Nephron progenitor cell (in vitro differentiated cells): ENCODE measurements around the gene SMCO1.

Experiments used
- DNase-seq: peaks from one replicate; pipeline ENCODE4 v3.0.0; 2021
- H3K27ac Mint-ChIP-seq: 2 replicates; pipeline ENCODE4 v1.8.0; 2021; ENCODE audit warnings: mild to moderate bottlenecking, moderate library complexity, mixed read lengths
- H3K27me3 Mint-ChIP-seq: 2 replicates; pipeline ENCODE4 v1.8.0; 2021; ENCODE audit warnings: mild to moderate bottlenecking, low read depth, mixed read lengths; ENCODE audit not compliant: poor library complexity
- H3K36me3 Mint-ChIP-seq: 2 replicates; pipeline ENCODE4 v1.8.0; 2021; ENCODE audit warnings: low read depth, mixed read lengths
- H3K4me1 Mint-ChIP-seq: 2 replicates; pipeline ENCODE4 v1.8.0; 2021; ENCODE audit warnings: mixed read lengths
- H3K4me3 Mint-ChIP-seq: 2 replicates; pipeline ENCODE4 v1.8.0; 2021; ENCODE audit warnings: mild to moderate bottlenecking, moderate library complexity, mixed read lengths
- H3K9me3 Mint-ChIP-seq: 2 replicates; pipeline ENCODE4 v1.8.0; 2021; ENCODE audit warnings: mild to moderate bottlenecking, moderate library complexity, mixed read lengths
- TF ChIP-seq, protein P1 (sequence below): fragments of 200-600 bp; sonication (generic); IDR thresholded peaks from 2 replicates; pipeline ENCODE4 v1.5.0; 2021; ENCODE audit warnings: antibody characterized with exemption

Gene SMCO1

DNA sequence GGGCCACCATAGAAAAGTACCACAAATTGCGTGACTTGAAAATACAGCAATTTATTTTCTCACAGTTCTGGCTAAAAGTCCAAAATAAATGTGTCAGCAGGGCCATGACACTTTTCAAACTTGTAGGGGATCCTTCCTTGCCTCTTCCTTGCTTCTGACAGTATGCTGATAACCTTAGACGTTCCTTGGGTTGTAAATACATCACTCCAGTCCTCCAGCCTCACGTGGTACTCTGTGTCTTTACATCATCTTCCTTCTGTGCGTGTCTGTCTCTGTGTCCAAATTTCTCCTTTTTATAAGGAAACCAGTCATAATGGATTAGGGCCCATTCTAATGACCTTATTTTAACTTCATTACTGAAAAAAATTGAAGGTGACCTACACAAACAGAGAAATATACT, 19.0 kb downstream of the SMCO1 start:
- Mint-ChIP-seq H3K36me3 (peaks cover 85% of the 10 kb centered on the region), H3K4me1 (peaks cover 23% of the 10 kb centered on the region), H3K9me3 (peaks cover 22% of the 10 kb centered on the region), H3K27me3 (no peaks in the 10 kb centered on the region), H3K4me3 (no peak overlapping the region), H3K27ac (peak overlapping the region; percentile 9)
- TF ChIP-seq, protein P1, sequence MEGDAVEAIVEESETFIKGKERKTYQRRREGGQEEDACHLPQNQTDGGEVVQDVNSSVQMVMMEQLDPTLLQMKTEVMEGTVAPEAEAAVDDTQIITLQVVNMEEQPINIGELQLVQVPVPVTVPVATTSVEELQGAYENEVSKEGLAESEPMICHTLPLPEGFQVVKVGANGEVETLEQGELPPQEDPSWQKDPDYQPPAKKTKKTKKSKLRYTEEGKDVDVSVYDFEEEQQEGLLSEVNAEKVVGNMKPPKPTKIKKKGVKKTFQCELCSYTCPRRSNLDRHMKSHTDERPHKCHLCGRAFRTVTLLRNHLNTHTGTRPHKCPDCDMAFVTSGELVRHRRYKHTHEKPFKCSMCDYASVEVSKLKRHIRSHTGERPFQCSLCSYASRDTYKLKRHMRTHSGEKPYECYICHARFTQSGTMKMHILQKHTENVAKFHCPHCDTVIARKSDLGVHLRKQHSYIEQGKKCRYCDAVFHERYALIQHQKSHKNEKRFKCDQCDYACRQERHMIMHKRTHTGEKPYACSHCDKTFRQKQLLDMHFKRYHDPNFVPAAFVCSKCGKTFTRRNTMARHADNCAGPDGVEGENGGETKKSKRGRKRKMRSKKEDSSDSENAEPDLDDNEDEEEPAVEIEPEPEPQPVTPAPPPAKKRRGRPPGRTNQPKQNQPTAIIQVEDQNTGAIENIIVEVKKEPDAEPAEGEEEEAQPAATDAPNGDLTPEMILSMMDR, result no peak
- DNase-seq, result no peak

DNA sequence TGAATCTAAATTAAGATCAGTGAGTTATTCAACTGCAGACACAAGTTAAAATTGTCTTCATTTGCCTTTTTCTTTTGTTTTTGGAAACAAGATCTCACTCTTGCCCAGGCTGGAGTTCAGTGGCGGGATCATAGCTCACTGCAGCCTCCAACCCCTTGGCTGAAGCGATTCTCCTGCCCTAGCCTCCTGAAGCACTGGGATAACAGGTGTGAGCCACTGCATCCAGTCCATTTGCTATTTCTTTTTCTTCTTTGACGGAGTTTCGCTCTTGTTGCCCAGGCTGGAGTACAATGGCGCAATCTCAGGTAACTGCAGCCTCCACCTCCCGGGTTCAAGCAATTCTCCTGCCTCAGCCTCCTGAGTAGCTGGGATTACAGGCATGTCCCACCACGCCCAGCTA, 21.9 kb downstream of the SMCO1 start:
- no peak for DNase-seq
- peaks cover 63% of the 10 kb centered on the region for H3K36me3 Mint-ChIP-seq
- TF ChIP-seq, protein P1, result no peak
- H3K4me3 Mint-ChIP-seq, result no peak overlapping the region
- H3K9me3 Mint-ChIP-seq, result peaks cover 13% of the 10 kb centered on the region
- no peaks in the 10 kb centered on the region for H3K4me1 Mint-ChIP-seq
- H3K27ac Mint-ChIP-seq, result no peak overlapping the region
- H3K27me3 Mint-ChIP-seq, result no peaks in the 10 kb centered on the region

DNA sequence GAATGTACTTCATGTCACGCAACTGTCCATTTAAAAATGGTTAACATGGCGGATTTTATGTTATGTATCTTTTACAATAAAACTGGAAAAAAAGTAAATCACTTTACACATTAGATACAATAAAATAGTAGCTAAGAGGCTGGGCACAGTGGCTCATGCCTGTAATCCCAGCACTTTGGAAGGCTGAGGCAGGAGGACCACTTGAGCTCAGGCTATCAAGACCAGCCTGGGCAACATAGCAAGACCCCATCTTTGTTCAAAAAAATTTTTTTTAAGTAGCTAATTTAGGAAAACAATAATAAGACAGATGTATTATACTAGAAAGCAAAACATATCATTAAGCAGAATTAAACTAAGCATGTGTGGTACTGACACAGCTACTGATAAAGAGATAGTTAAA, 23.1 kb downstream of the SMCO1 start:
- TF ChIP-seq, protein P1, result no peak
- Mint-ChIP-seq H3K36me3 (peaks cover 57% of the 10 kb centered on the region), H3K9me3 (peaks cover 13% of the 10 kb centered on the region), H3K27ac (no peak overlapping the region), H3K4me1 (no peaks in the 10 kb centered on the region), H3K4me3 (no peak overlapping the region), H3K27me3 (no peaks in the 10 kb centered on the region)
- no peak for DNase-seq

DNA sequence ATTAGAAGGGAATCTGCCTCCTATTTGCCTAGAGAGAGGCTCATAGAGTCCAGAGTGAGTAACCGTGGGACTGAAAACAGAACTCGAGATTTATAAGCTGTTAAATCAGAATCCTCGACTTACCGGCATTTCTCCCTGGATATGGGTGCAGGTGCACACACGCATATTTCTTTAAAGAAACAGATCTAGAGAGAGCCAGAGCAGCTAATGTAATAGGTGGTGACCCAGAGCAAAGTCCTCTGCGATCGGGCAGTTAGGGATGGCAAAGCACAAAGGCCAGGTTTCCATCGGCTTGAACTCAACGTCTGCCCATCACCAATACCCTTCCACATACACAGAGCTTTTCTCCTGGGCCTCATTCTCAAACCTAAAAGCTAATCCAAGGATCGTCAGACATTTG, 25.4 kb downstream of the SMCO1 start:
- no peak for DNase-seq
- Mint-ChIP-seq H3K27me3 (no peaks in the 10 kb centered on the region), H3K4me3 (no peak overlapping the region), H3K36me3 (peaks cover 48% of the 10 kb centered on the region), H3K9me3 (peaks cover 13% of the 10 kb centered on the region), H3K27ac (no peak overlapping the region), H3K4me1 (no peaks in the 10 kb centered on the region)
- TF ChIP-seq, protein P1, result no peak

DNA sequence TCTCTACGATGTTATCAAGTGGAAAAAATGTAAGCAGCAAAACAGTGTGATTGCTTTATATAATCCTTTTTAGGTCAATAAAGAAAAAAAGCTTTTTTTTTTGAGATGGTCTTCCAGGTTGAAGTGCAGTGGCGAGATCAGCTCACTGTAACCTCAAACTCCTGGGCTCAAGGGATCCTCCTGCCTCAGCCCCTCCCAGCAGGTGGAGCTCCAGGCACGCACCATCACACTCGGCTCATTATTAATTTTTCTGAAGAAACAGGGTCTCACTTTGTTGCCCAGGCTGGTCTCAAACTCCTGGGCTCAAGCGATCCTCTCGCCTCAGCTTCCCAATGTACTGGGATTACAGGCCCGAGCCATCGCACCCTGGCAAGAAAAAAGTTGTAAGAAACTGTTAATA, 28.9 kb downstream of the SMCO1 start:
- peak overlapping the region; percentile 12 for H3K27ac Mint-ChIP-seq
- H3K9me3 Mint-ChIP-seq, result no peaks in the 10 kb centered on the region
- peaks cover 49% of the 10 kb centered on the region for H3K36me3 Mint-ChIP-seq
- no peak overlapping the region for H3K4me3 Mint-ChIP-seq
- H3K27me3 Mint-ChIP-seq, result no peaks in the 10 kb centered on the region
- TF ChIP-seq, protein P1, result no peak
- no peak for DNase-seq
- no peaks in the 10 kb centered on the region for H3K4me1 Mint-ChIP-seq

DNA sequence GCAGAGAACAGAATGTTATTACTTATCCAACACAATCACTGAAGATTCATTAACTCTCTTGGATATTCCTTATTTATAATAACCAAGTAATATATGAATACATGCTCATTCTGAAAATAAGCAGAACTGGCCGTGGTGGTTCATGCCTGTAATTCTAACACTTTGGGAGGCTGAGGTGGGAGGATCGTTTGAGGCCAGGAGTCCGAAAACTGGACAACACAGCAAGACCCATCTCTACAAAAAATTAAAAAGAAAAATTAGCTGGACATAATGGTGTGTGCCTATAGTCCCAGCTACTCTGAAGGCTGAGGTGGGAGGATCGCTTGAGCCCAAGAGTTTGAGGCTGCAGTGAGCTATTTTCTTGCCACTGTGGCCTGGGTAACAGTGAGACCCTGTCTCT, 37.5 kb downstream of the SMCO1 start:
- DNase-seq, result no peak
- Mint-ChIP-seq H3K27me3 (peaks cover 2% of the 10 kb centered on the region), H3K27ac (no peak overlapping the region), H3K4me1 (no peaks in the 10 kb centered on the region), H3K36me3 (peaks cover 79% of the 10 kb centered on the region), H3K9me3 (no peaks in the 10 kb centered on the region), H3K4me3 (no peak overlapping the region)
- TF ChIP-seq, protein P1, result no peak
